Mesenteric fat pad (tissue), 1 donor: ENCODE results near the gene AK9. TPM values are rescaled to one million over a fixed set of nuclear protein-coding genes. Genes with fewer than 3 reads are reported as not detected.
"Not testable (repeated sequence)": the region's sequence is repeated elsewhere in the genome, so short reads cannot be mapped to it uniquely, and the experiment has no call there.

ENCODE experiments used
- DNase-seq: peaks from one replicate; pipeline ENCODE4 v3.0.0-alpha.2; 2020; ENCODE audit warnings: low spot score
- total RNA-seq: library from RNA; stranded (reverse); fragmentation: NEBNext Ultra II Directional; extraction: Animal tissue kit (Norgen Biotek cat#: 25700); gene quantifications from one replicate; pipeline ENCODE4 v1.2.1, GENCODE V29; 2021
- donor health status: DM: yes; HTN: yes; CAD: no.

Gene AK9
- total RNA-seq, 1 donor from 2014 or later: 7.4 TPM

GRCh38 chr6:109626311-109626710, 64.7 kb downstream of the AK9 start:
- no peak for DNase-seq

- no peak for DNase-seq
These were observed 65.8 kb downstream of the AK9 start for GRCh38 chr6:109625199-109625598.

GRCh38 chr6:109623288-109623687, 67.7 kb downstream of the AK9 start:
- DNase-seq: no peak

- no peak for DNase-seq
These were observed 78.7 kb downstream of the AK9 start for GRCh38 chr6:109612268-109612667.

DNA sequence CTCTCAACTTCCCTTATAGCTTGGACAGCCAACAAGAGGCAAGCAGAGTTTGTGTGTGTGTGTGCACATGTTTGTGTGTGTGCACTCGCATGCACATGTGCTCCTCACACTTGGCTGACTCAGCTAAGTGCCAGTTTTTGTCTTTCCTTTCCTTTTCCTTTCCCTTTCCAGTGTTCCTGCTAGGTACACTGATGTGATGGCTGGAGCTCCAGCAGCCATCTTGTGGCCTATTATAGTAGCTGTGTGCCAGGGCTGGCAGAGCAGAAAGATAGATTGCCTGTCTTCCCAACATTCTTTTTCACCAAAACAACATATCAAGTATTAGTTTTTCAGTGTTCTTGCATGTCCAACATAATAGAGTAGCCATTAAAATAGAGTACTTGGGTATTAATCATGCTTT, 79.5 kb downstream of the AK9 start:
- no peak for DNase-seq

- no peak for DNase-seq
These were observed 80.4 kb downstream of the AK9 start for GRCh38 chr6:109610590-109610989.

DNA sequence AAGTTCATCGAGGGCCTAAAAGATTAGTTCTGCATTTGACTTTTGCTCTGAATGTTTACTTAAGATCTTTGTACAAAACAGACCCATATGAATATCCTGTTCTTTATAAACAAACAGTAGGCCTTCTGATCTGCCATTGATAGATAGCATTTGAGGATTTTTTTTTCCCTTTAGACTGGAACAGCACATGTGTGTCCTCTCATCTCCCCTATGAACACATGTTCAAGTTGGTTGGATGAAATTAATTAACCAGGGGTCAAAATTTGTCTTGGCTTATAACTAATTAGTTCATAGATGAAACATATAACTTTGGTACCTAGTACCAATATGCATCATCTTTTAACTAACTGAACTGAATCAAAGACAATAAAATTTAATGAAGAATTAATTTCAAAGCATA, 81.3 kb downstream of the AK9 start:
- DNase-seq: no peak

DNA sequence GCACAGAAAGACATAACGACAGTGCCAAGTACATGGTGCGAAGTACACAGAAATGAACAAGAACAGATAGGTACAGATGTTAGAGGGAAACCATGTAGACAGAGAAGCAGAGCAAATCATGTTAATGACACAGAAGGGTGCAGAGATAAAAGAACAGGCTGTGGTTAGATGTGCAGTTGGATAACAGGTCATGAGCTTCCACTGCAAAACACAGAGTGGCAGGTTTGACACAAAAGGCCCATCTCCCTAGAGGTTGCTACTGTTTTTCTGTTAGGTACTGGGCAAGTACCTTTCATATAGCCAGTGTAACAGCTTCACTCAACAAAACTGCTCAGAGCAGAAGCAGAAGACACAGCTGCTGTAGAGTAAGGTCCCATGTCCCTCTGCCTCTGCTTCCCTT, 84.6 kb downstream of the AK9 start:
- no peak for DNase-seq

GRCh38 chr6:109595998-109596397, 95.0 kb downstream of the AK9 start:
- DNase-seq: no peak

DNA sequence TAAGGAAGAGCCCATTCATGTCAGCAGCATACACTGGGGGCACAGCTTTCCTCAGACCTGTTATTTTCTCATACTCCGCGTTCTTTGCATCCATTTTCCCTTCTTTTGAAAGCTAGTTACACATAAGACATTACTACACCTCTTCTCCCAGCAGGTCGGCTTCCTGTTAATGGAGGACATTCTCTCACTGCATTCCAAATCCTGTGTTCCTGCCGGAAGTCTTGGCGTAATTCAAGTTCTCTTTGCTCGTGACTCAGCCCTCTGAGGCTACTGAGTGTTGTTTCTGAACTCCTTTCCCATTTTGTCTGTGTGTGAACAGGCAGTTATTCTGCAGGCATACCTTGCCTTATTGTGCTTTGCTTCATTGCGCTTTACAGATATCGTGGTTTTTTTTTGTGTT, 110.5 kb downstream of the AK9 start:
- DNase-seq: no peak

DNA sequence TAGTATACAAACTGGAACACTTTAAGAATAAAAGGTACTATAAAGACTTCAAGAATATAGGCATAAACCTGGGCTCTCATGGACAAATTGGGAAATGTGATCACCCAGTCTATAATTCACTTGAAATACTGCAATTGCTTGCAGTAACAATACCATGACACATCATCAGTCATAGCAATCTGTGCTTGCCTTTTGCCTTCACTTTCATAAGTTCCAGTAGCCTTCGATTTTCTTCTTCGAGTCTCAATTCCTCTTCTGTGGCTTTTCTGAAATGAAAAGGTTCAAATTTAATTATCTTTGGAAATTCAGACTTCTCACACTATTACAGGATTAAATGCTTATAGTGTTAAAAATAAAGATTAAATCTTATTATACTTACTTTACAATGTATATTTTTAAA, 111.6 kb downstream of the AK9 start:
- no peak for DNase-seq

DNA sequence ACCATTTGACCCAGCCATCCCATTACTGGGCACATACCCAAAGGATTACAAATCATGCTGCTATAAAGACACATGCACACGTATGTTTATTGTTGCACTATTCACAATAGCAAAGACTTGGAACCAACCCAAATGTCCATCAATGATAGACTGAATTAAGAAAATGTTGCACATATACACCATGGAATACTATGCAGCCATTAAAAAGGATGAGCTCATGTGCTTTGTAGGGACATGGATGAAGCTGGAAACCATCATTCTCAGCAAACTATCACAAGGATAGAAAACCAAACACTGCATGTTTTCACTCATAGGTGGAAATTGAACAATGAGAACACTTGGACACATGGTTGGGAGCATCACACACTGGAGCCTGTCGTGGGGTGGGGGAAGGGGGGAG, 121.1 kb downstream of the AK9 start:
- not testable (repeated sequence) for DNase-seq

DNA sequence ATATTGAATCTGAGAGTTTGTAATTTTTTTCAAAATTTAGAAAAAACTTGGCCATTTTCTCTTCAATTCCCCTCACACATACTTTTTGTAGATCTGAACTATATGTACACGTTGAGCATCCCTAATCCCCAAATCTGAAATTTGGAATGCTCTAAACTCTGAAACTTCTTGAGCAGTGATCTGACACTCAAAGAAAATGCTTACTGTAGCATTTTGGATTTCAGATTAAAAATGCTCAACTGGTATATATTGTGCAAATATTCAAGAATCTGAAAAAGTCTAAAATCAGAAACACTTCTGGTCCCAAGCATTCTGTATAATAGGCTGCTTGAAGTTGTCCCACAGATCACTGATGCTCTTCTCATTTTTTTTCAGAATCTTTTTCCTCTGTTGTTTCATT, 129.2 kb downstream of the AK9 start:
- no peak for DNase-seq

- DNase-seq: no peak
These were observed 159.6 kb downstream of the AK9 start for GRCh38 chr6:109531446-109531845.

DNA sequence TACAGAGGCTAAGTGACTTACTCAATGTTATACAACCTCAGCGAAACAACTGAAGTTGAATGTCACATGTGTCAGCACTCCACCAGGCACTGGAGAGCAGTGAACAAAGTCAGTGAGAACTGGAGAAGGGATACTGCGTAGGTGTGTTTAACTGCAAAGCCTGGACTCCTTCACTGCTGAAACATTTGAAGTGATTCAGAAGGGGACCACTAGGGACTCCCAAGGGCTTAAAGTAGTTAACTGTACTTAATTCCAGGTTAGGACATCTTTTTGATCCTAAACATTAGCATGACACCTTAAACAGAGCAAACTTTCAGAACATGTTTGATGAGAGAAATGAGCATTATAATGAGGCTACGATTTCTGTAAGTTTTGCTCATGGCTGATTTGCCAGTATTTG, 163.0 kb downstream of the AK9 start:
- no peak for DNase-seq

DNA sequence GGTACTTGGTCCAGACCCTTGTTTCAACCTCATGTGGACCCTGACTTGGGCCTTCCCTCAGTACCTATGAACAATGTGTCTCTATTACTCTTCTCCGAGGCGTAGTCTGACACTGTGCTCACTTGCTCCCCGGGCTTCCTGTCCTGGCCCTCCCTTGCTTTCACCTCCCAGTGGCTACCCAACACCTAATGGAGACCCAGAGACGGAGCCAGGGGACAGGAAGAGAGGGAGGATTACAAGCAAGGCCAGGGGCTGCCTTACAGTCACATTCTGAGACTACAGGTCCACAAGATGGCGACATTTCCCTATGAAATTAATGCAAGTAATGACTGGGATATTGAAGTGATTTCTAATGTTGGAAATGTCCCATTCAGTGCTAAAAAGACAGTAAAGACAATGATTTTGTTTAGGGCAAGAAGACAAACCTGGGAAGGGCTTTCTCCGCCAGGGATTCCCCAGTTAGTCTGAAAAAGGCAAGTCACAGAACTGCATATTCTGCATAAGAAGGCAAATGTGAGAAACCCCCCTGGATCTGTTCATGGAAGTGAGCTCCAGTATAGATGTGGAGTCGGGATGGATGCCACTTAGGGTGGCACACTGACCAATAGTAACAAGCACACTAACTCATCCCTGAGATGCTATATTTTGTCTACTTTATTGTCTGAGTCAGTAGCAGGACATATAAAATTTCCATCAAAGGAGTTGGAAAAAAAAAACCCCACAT, 163.9 kb downstream of the AK9 start:
- no peak for DNase-seq

DNA sequence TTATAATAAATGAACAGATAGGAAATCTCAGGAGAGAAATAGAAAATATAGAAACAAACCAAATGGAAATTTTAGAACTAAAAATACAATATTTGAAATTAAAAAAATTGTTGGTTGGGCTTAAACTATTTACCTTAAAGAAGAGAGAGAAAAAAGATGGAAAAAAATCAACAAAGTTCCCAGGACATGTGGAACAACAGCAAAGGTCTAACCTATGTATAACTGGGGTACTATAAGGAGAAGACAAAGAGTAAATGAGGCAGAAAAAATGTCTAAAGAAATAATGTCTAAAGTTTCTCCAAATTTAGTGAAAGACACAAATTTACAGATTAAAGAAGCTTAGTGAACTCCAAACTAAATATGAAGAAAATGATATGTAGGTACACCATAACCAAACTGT, 166.9 kb downstream of the AK9 start:
- DNase-seq: no peak

GRCh38 chr6:109523478-109523877, 167.5 kb downstream of the AK9 start:
- DNase-seq: no peak

DNA sequence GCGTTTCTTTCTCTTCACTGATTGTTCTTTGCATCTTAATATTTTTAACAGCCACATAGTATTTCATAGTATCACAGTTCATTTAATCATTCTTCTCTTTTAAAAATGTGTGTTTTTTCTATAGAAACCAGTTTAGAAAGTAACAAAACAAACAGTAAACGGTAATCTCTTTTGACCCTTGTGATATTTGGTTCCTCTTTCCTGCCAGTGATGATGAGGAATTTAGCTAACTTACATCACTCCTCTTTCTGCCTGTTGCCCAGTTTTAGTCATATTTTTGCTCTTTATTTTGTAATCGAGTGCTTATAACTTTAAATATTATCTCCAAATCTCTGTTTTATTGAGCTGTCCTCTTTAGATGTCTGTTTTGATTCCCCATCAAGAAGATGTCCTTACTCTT, 169.9 kb downstream of the AK9 start:
- no peak for DNase-seq

DNA sequence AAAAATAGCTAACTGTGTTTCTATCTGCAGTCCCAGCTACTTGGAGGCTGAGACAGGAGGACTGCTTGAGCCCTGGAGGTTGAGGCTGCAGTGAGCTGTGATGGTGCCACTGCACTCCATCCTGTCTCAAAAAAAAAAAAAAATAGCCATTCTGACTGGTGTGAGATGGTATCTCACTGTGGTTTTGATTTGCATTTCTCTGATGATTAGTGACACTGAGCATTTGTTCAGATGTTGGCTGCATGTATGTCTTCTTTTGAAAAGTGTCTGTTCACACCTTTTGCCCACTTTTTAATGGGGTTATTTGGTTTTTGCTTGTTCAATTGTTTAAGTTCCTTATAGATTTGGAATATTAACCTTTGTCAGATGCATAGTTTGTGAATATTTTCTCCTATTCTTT, 171.4 kb downstream of the AK9 start:
- not testable (repeated sequence) for DNase-seq

DNA sequence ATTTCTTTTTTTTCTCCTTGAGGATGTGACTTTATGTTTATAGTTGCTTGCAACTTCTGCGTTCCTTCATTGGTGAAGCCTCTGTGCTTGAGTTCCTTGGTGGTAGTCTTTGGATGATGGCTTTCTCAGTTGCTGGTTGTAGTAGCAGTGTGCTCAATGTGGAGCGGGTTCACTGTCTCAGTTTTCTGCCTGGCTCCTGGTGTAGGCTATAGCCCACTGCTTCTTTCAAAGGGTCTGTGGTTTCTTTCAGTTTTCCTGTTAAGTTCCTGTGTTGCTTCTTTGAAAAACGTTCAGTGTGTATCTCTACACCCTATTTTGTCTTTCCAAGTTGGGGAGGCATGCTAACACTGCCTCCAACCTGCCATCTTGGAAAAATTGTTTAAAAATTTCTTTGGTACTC, 174.1 kb downstream of the AK9 start:
- no peak for DNase-seq

- no peak for DNase-seq
These were observed 175.1 kb downstream of the AK9 start for GRCh38 chr6:109515781-109516409.

- DNase-seq: no peak
These were observed 176.1 kb downstream of the AK9 start for GRCh38 chr6:109514946-109515345.
